Inflammatory macrophage (primary cell): ENCODE data around the gene UNC80.

Source experiments
- DNase-seq, 2 donors: peaks; one replicate each; pipeline ENCODE4 v3.0.0-alpha.2; 2020 to 2022

The UNC80 gene

DNA sequence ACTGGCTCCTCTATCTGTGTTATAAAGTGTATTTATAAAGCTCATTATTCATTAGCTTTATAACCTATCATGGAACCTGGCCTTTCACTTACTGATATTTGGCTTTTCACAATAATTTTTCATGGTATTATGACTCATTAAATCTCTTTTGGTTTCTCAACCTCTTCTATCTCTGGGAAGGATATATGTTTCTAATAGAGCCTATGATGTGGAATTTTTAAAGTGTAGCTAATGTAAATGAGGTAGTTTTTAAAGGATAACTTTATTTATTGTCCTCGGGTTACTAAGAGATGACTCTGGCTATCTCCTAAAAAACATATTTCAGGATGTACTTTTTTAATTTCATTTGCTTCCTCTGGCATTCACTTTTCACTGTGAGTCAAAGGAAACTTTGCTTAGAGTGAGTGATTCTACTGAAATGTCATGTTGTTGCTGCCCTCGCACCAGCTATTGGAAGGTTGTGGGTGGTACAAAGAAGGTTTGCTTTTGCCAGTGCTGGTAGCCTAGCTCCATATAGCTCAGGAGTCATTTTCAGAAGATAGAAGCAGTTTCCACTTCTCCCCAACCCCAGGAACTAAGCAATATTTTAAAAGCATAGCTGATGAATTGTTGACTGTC is 145.6 kb downstream of the UNC80 start:
- no peak for DNase-seq

DNA sequence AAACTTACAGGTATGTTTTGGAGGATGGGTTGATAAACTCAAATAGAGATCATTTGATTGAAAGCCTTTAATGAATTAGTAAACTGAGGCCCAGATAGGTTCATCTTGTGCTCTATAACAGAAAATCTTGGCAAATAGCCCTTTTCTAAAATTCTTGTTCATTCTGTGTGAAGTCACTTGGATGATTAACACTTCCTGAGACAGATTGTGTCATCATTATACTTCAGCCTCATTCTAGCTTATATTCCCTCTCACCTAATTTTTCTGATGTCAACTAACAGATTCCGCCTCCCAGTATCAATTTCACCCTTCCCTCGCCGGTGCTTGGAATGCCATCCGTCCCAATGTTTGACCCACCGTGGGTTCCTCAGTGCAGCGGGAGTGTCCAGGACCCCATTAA is 146.6 kb downstream of the UNC80 start:
- no peak for DNase-seq

DNA sequence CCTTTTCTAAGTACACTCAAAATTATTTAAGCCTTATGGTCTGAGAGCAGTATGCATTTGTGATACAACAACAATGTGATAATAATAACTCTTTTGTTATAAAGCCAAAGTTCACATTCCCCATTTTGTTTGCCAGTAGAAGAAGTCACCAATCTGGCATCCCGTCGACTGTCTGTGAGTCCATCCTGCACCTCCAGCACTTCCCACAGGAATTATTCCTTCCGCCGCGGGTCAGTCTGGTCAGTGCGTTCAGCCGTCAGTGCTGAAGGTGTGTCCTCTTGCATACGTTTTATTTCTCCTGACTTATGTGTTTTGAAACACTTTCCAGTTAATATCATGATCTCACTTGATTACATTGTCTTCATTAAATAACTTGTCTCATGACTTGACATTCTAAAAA is 150.5 kb downstream of the UNC80 start:
- no peak for DNase-seq

- no peak for DNase-seq
These were observed 157.7 kb downstream of the UNC80 start for GRCh38 chr2:209929369-209929768.

- DNase-seq, result no peak
These were observed 162.2 kb downstream of the UNC80 start for GRCh38 chr2:209933499-209934483.

- no peak for DNase-seq
These were observed 164.6 kb downstream of the UNC80 start for GRCh38 chr2:209936106-209936666.

GRCh38 chr2:209937893-209938292 is 166.3 kb downstream of the UNC80 start:
- DNase-seq, result no peak

- no peak for DNase-seq
These were observed 167.3 kb downstream of the UNC80 start for GRCh38 chr2:209938906-209939305.

DNA sequence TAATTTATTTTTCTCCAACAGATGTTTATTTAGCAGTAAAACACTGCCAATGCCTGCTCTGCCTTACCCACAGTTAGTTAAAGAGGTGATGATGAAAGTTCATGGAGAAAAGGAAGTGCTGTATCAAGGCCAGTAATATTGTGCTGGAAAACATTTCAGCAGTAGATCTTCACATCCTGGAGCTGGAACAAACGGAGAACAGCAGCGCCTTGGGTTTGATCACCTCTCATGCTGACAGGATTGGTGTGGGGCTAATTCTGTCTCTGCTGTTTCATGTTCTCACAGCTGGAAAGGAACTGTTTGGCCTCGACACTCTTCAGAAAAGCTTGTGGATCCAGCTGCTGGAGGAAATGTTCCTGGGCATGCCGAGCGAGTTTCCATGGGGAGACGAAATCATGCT is 169.3 kb downstream of the UNC80 start:
- no peak for DNase-seq

DNA sequence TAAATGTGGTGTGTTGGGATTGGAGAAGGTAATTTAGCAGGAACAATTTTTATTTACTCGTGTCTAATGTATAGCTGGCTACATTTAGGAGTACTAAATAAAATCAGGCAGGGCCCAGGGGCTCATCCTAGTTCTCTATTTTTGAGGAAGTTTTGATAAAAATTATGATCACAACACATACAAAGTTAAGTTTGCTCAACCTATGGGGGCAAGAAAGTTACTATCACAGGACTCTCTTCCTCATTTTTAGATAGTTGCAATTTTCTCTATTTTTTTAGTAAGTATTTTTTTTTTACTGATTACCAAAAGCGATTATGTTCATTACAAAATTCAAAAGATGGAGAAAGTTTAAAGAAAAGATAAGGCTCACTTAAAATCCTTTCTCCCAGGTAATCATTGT is 170.8 kb downstream of the UNC80 start:
- peak; percentile 34 to 58 for DNase-seq

GRCh38 chr2:209942936-209943605 is 171.4 kb downstream of the UNC80 start:
- DNase-seq, result no peak

DNA sequence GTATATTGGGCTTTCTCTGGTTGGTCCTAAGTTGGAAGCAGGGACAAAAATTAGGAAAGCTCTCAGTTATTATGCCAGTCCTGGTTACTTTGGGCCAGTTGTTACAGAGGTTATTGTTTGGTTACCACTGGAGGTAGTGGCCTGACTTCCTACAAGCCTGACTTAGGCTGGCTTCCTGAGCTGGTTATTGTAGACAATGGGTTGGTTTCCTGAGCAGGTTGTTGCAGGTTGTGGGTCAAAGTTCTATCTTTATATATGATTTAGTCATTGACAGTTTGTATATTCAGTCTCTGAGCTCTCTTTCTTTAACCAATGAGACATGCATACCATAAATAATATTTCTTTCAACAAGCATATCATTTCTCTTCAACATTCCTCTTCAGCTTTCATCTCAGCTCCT is 172.1 kb downstream of the UNC80 start:
- no peak for DNase-seq

DNA sequence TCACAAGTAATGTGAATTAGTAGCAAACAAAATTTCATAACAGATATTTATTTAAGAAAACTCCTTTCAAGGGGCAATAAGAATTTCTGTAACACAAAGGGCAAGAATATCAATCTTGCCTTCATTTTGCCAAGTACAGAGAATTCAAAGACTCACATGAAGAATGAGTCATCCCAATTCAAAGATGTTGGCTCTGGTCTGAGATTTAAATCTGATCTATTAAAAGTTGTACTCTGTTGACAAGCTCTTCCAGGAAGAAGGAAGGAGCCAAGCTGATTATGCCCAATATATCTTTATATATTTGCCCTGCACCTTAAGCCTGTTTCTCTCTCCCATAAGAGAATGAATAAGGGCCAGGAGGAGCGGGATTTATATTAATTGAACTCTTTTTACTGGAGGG is 174.9 kb downstream of the UNC80 start:
- DNase-seq, result no peak

DNA sequence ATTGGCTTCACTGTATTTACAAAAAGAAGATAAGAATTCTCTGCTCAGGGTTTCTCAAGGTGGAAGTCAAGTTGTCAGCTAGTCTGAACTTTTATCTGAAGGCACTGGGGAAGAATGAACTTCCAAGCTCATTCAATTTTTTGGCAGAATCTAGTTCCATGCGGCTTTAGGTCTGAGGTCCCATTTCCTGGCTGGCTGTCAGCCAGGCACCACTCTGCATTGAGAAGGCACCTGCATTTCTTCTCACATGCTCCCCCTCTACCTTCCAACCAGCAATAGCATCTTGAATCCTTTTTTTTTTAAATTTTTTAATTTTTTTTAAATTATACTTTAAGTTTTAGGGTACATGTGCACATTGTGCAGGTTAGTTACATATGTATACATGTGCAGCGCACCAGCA is 184.6 kb downstream of the UNC80 start:
- no peak for DNase-seq

GRCh38 chr2:209958016-209958415 is 186.4 kb downstream of the UNC80 start:
- DNase-seq, result no peak

DNA sequence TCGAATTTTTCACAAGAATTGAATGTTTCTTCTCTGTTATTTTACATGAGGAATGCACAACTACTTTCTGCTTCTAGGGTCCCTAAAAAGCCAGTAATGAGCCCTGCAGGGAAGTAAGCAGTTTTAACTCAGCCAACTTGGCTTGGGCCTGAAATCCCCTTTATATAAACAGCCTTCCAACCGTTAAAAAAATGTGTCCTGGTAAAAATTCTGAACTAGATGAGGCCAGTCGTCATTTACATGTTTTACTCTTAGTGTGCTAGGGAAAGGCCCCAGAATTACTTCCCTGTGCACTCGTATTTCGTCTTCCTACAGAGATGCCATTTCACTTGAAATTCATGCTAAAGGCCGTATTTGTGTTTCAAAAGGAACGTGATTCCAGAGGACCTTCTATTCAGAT is 188.4 kb downstream of the UNC80 start:
- no peak for DNase-seq

- DNase-seq, result peak; percentile 36 to 46
These were observed 189.3 kb downstream of the UNC80 start for GRCh38 chr2:209960676-209961630.

GRCh38 chr2:209965723-209966122 is 194.1 kb downstream of the UNC80 start:
- DNase-seq, result no peak

DNA sequence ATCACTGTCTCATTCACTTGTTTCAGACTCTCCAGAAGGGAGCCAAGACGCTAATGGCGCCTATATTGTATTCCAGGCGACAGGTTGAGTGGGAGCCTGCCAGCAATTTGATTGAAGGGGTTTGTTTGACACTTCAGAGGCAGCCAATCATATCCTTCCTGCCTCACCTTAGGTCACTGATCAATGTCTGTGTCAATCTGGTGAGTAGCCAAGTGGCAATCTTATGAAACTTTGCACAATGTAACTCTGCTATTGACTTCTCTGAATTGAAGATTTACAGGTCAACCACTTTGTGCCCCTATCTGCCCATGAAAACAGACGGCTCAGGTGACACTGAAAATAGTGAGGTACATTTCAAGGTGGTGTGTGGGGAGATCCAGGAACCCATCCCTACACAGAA is 198.1 kb downstream of the UNC80 start:
- DNase-seq, result no peak

GRCh38 chr2:209970271-209970670 is 198.6 kb downstream of the UNC80 start:
- DNase-seq, result no peak

- no peak for DNase-seq
These were observed 199.1 kb downstream of the UNC80 start for GRCh38 chr2:209970711-209971110.

DNA sequence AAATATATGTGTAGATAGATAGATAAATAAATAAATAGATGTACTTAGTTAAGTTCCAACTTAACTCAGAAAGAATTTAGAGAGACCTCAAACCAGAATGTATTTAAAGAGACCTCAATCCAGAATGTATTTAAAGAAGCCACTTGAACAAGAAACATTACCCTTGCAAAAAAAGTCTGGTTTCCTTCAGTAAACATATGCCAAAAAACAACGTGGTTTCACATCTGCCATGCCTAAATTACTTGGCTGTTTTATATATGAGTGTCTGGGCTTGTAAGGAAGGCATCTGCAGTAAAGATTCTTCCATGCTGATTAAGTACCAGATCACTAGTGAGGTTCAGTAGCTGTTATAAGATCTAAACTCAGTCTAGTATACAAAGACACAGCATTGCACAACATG is 201.7 kb downstream of the UNC80 start:
- DNase-seq, result no peak
